ENCODE data around the gene WBP1L.

WBP1L gene

GRCh38 chr10:102769375-102770107 is 25.8 kb downstream of the WBP1L start:
- DNase-seq (ENCODE audit: low spot score), result peak; percentile 72
- peak overlapping the region; percentile 92 for H3K27ac ChIP-seq
- ChIA-PET POLR2A (ENCODE audit: low non-redundant PET) (no interaction called here), CTCF (interaction anchor here (0.7 to 2.5 kb wide), 2 partner anchors 17 to 94 kb away, joined by 3 to 15 read pairs; no protein-coding TSS in a partner anchor)
- no peak for TF ChIP-seq CTCF (conservative IDR thresholded peaks at IDR 0.05; ENCODE audit: low read depth)

- TF ChIP-seq CTCF (conservative IDR thresholded peaks at IDR 0.05; ENCODE audit: low read depth), result no peak
- no peak for DNase-seq (ENCODE audit: low spot score)
- ChIA-PET POLR2A (ENCODE audit: low non-redundant PET) (no interaction called here), CTCF (interaction anchor here (2.5 kb wide), 1 partner anchor 17 kb away, joined by 15 read pairs; no protein-coding TSS in a partner anchor)
- peak overlapping the region; percentile 92 for H3K27ac ChIP-seq
Measured at GRCh38 chr10:102770108-102770482, 26.3 kb downstream of the WBP1L start.

- no peak for TF ChIP-seq CTCF (conservative IDR thresholded peaks at IDR 0.05; ENCODE audit: low read depth)
- DNase-seq (ENCODE audit: low spot score), result no peak
- ChIA-PET CTCF (interaction anchor here (2.5 kb wide), 1 partner anchor 18 kb away, joined by 15 read pairs; no protein-coding TSS in a partner anchor), POLR2A (ENCODE audit: low non-redundant PET) (interaction anchor here (0.7 kb wide), 1 partner anchor 313 kb away, joined by 3 read pairs; no protein-coding TSS in a partner anchor)
- H3K27ac ChIP-seq, result peak overlapping the region; percentile 92
Measured at GRCh38 chr10:102770792-102771191, 27.0 kb downstream of the WBP1L start.

- ChIA-PET CTCF (interaction anchor here (0.7 kb wide), 1 partner anchor 205 kb away, joined by 3 read pairs; no protein-coding TSS in a partner anchor), POLR2A (ENCODE audit: low non-redundant PET) (no interaction called here)
- H3K27ac ChIP-seq, result no peak overlapping the region; the same call in 1 of the 2 replicates
- TF ChIP-seq CTCF (conservative IDR thresholded peaks at IDR 0.05; ENCODE audit: low read depth), result no peak
- DNase-seq (ENCODE audit: low spot score), result no peak
Measured at GRCh38 chr10:102773320-102773719, 29.6 kb downstream of the WBP1L start.

- DNase-seq (ENCODE audit: low spot score), result no peak
- H3K27ac ChIP-seq, result peak overlapping the region; percentile 99
- ChIA-PET POLR2A (ENCODE audit: low non-redundant PET) (no interaction called here), CTCF (no interaction called here)
- TF ChIP-seq CTCF (conservative IDR thresholded peaks at IDR 0.05; ENCODE audit: low read depth), result no peak
Measured at GRCh38 chr10:102773986-102774385, 30.2 kb downstream of the WBP1L start.

- TF ChIP-seq CTCF (conservative IDR thresholded peaks at IDR 0.05; ENCODE audit: low read depth), result no peak
- POLR2A ChIA-PET (ENCODE audit: low non-redundant PET), result no interaction called here
- CTCF ChIA-PET, result interaction anchor here (0.6 to 0.8 kb wide), 2 partner anchors 35 to 37 kb away, joined by 4 to 5 read pairs; no protein-coding TSS in a partner anchor
- peak overlapping the region; percentile 99 for H3K27ac ChIP-seq
- DNase-seq (ENCODE audit: low spot score), result no peak
Measured at GRCh38 chr10:102775201-102775934, 31.6 kb downstream of the WBP1L start.

All from RWPE1 (cell line).